ENCODE data around the gene IRS2. TPM values are rescaled to one million over a fixed set of nuclear protein-coding genes. Genes with fewer than 3 reads are reported as not detected.

IRS2 gene, protein sequence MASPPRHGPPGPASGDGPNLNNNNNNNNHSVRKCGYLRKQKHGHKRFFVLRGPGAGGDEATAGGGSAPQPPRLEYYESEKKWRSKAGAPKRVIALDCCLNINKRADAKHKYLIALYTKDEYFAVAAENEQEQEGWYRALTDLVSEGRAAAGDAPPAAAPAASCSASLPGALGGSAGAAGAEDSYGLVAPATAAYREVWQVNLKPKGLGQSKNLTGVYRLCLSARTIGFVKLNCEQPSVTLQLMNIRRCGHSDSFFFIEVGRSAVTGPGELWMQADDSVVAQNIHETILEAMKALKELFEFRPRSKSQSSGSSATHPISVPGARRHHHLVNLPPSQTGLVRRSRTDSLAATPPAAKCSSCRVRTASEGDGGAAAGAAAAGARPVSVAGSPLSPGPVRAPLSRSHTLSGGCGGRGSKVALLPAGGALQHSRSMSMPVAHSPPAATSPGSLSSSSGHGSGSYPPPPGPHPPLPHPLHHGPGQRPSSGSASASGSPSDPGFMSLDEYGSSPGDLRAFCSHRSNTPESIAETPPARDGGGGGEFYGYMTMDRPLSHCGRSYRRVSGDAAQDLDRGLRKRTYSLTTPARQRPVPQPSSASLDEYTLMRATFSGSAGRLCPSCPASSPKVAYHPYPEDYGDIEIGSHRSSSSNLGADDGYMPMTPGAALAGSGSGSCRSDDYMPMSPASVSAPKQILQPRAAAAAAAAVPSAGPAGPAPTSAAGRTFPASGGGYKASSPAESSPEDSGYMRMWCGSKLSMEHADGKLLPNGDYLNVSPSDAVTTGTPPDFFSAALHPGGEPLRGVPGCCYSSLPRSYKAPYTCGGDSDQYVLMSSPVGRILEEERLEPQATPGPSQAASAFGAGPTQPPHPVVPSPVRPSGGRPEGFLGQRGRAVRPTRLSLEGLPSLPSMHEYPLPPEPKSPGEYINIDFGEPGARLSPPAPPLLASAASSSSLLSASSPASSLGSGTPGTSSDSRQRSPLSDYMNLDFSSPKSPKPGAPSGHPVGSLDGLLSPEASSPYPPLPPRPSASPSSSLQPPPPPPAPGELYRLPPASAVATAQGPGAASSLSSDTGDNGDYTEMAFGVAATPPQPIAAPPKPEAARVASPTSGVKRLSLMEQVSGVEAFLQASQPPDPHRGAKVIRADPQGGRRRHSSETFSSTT (N-terminal part only)
- total RNA-seq (2022; extraction: Qiagen RNA extraction; ENCODE audit: low read depth): 10.6 to 13.9 TPM (median 13.8 TPM) in 5 replicates

DNA sequence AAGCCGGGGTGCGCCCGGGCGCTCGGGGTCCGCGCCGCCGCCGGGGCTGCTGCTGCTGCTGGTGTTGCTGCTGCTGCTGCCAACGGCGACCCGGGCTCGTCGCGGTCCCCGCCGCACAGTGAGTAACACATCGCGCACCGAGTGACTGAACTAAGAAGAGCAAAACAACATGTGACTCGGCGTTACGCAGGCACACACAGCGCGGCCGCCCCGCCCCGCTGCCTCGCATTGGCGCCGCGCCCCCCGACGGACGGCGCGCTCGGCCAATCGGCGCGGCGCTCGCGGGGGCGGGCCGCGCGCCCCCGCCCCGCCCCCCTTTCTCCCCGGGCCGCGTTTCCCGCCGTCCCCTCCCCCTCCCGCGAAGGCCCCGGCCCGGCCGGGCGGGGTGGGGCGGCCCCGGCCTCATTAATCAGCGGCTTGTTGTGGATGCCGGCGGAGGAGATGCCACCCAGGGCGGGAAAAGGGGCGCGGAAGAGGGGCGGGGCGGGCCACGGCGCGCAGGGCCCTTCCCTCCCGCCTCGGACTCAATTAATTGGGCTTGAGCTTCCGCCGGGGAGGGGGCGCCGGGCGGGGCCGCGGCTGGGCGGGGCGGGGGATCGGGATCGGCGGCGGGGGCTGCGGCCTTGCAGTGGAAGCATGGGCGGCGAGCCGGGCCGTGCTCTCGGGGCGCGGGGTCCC, at the start of gene IRS2:
TSS of gene IRS2 (minus strand) at position 127 of the 678 bp plus-strand sequence. CDS start 530 bp downstream, outside the sequence.

